ENCODE measurements around the gene RYR2. TPM values are rescaled to one million over a fixed set of nuclear protein-coding genes. Genes with fewer than 3 reads are reported as not detected.
A peak's percentile ranks its signal among the peaks of the same experiment; 100 is the strongest.
"Not testable (repeated sequence)": the region's sequence is repeated elsewhere in the genome, so short reads cannot be mapped to it uniquely, and the experiment has no call there.

Gene RYR2
- total RNA-seq, 1 donor: not detected

GRCh38 chr1:237583270-237583669, 541.3 kb downstream of the RYR2 start:
- H3K4me3 ChIP-seq (ENCODE audit: low read depth, low read length): no peak overlapping the region
- no peak for TF ChIP-seq CTCF (IDR thresholded peaks at IDR 0.05; ENCODE audit: insufficient read depth, low read length)
- DNase-seq (ENCODE audit: low read depth): no peak

GRCh38 chr1:237583756-237584155, 541.8 kb downstream of the RYR2 start:
- no peak overlapping the region for H3K4me3 ChIP-seq (ENCODE audit: low read depth, low read length)
- TF ChIP-seq CTCF (IDR thresholded peaks at IDR 0.05; ENCODE audit: insufficient read depth, low read length): no peak

DNA sequence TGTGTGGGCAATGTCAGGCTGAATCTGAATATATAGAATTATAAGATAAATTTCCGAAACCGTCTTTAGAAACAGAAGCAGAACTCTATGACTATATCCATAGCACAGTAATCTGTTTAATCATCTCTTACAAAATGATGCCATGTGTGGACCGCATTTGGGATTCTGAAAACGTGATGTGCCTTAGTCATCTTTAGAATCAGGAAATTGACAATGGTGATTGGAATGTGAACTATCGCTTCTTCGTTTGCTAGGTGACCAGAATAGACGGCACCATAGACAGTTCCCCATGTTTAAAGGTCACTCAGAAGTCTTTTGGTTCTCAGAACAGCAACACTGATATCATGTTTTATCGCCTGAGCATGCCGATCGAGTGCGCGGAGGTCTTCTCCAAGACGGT, 548.4 kb downstream of the RYR2 start:
- DNase-seq (ENCODE audit: low read depth): no peak
- no peak for TF ChIP-seq CTCF (IDR thresholded peaks at IDR 0.05; ENCODE audit: insufficient read depth, low read length)
- no peak overlapping the region for H3K4me3 ChIP-seq (ENCODE audit: low read depth, low read length)

More at GRCh38 chr1:237583756-237584155, 541.8 kb downstream of the RYR2 start:
- no peak for DNase-seq (ENCODE audit: low read depth)

DNA sequence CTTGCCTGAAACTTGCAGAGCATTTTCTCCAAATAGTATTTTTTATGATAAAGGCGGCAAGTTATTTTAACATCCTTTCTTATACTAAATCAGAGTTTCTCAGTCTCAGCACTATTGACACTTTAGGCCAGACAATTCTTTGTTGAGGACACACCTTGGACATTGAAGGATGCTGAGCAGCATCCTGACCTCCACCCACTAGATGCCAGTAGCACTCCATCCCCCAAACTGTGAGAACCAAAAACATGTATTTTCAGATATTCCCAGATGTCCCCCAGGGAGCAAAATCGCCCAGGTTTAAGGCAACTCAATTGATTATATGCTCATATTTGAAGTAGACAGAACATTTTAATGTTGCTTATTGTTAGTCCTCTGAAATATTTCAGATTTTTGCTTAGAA, 549.4 kb downstream of the RYR2 start:
- DNase-seq (ENCODE audit: low read depth): no peak
- H3K4me3 ChIP-seq (ENCODE audit: low read depth, low read length): no peak overlapping the region
- no peak for TF ChIP-seq CTCF (IDR thresholded peaks at IDR 0.05; ENCODE audit: insufficient read depth, low read length)

GRCh38 chr1:237603036-237603568, 561.1 kb downstream of the RYR2 start:
- H3K4me3 ChIP-seq (ENCODE audit: low read depth, low read length): not testable (repeated sequence)
- DNase-seq (ENCODE audit: low read depth): peak; percentile 35

GRCh38 chr1:237608433-237608832, 566.4 kb downstream of the RYR2 start:
- no peak for DNase-seq (ENCODE audit: low read depth)
- no peak overlapping the region for H3K4me3 ChIP-seq (ENCODE audit: low read depth, low read length)
- TF ChIP-seq CTCF (IDR thresholded peaks at IDR 0.05; ENCODE audit: insufficient read depth, low read length): no peak

DNA sequence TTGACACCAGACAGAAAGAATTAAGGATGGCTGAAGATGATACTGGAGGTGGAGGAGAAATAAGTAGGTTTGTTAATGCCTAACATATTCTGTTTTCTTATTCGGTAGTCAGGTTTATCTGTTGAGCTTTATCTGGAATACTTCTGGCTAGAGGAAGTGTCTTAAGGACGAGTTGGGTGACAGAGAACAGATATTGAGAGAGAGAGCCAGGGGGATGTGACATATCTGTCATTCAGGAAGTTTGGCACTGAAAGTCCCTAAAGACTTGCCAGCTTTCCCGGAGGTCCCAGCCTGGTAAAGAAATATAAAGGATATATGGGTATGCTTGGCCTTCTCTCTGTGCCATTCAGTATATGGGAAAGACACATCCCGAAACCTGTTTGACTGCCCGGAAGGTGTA, 568.2 kb downstream of the RYR2 start:
- H3K4me3 ChIP-seq (ENCODE audit: low read depth, low read length): no peak overlapping the region
- no peak for TF ChIP-seq CTCF (IDR thresholded peaks at IDR 0.05; ENCODE audit: insufficient read depth, low read length)
- DNase-seq (ENCODE audit: low read depth): no peak

Measured in fibroblast of the aortic adventitia (primary cell).